GM12873 (cell line): ENCODE data around the gene ARL2BP.

Source experiments
- CTCF ChIP-seq: IDR thresholded peaks from 2 replicates; pipeline ENCODE4 v1.5.1; 2012; ENCODE audit warnings: low read depth, mild to moderate bottlenecking, moderate library complexity, low read length, control low read depth; ENCODE audit not compliant: insufficient read depth; ENCODE audit errors: missing control alignments

ARL2BP gene

GRCh38 chr16:57244767-57245471 lies at the start of gene ARL2BP:
ARL2BP (plus strand) TSS chr16:57245259; CDS start chr16:57245368, 109 bp downstream.
- peak; percentile 26 for TF ChIP-seq CTCF

- no peak for TF ChIP-seq CTCF
Measured at GRCh38 chr16:57196286-57196685, 48.8 kb upstream of the ARL2BP start.

GRCh38 chr16:57196753-57197152 lies 48.3 kb upstream of the ARL2BP start:
- TF ChIP-seq CTCF, result no peak

GRCh38 chr16:57202095-57202886 lies 42.8 kb upstream of the ARL2BP start:
- no peak for TF ChIP-seq CTCF

DNA sequence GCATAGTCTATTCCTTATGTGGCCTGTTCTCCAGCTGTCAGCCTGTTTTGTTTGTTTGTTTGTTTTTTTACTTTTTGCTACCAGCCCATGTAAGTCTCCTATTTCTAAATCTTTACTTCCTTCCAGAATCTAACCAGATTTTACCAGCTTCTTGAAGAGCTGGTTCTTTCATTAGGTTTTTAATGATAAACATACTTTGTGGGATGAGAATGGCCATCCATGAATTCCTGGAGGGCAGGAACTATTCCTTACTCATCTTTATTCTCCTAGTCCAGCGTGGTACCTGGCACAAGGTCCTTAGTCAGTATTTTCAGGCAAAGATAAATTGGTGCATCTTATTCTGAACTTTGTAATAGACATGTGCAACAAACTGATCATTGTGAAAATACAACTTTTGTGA lies 41.6 kb upstream of the ARL2BP start:
- TF ChIP-seq CTCF, result no peak

GRCh38 chr16:57204675-57205074 lies 40.4 kb upstream of the ARL2BP start:
- no peak for TF ChIP-seq CTCF

GRCh38 chr16:57208926-57209325 lies 36.1 kb upstream of the ARL2BP start:
- TF ChIP-seq CTCF, result no peak
